ENCODE data around the gene HSPBP1.

Gene HSPBP1

GRCh38 chr19:55304279-55304978, 24.5 kb upstream of the HSPBP1 start:
- no peak for DNase-seq

GRCh38 chr19:55303477-55303876, 23.6 kb upstream of the HSPBP1 start:
- no peak for DNase-seq

DNA sequence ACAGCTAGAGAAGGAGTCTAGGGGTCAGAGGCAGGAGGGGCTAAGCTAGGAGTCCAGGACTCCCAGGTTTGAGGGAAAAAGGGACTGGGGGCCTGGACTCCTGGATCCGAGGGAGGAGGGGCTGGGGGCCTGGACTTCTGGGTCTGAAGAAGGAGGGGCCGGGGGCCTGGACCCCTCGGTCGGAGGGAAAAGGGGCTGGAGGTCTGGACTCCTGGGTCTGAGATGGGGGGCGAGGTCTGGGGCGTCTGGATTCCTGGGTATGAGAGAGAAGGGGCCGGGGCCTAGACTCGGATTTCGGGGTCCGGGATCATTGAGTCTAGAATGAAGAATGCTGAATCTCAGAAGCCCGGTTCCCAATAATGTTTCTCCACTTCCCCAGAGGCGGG, 22.4 kb upstream of the HSPBP1 start:
- no peak for DNase-seq

- peak; percentile 48 for DNase-seq
Measured at GRCh38 chr19:55301459-55302317, 21.8 kb upstream of the HSPBP1 start.

DNA sequence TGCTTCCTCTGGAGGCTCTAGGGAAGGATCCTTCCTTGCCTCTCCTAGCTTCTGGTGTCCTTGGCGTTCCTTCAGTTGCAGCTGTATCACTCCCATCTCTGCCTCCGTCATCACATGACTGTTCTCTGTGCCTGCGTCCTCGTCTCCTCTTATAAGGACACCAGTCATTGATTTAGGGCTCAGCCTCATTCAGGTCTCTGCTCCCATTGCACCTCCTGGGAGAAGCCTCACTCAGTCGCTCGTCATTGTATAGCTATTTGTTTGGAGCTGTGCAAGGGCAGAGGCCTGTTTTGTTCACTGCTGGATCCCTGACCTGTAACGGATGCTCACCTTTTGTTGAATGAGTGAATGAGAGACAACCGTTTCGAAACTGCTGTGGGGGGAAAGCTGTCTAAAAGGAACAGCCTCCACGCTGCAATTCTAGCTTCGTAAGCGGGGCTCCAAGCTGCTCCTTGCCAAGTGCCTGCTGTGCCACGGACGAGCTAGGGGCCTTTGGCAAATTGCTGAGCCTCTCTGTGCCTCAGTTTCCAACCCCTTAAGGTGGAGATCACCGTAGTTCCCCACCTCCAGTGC, 21.1 kb upstream of the HSPBP1 start:
- no peak for DNase-seq

GRCh38 chr19:55299991-55300390, 20.1 kb upstream of the HSPBP1 start:
- no peak for DNase-seq

DNA sequence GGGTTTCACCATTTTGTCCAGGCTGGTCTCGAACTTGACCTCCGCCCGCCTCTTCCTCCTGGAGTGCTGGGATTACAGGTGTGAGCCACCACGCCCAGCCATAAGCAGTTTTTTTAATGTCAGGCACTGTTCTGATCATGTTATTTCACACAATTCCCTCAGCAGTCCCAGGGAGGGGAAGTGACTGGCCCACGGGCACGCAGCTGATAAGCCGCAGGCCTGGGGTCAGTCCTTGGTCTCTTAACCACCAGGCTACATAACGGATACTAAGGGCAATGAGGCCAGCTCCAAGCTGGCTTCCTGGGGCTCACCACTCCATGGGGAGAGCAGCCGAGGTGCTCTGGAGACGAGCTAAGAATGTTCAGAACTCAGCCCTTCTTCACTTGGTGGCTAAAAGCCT, 17.4 kb upstream of the HSPBP1 start:
- no peak for DNase-seq

GRCh38 chr19:55289117-55289796, 9.3 kb upstream of the HSPBP1 start:
- no peak for DNase-seq

GRCh38 chr19:55287361-55288079, 7.6 kb upstream of the HSPBP1 start:
- DNase-seq = no peak

DNA sequence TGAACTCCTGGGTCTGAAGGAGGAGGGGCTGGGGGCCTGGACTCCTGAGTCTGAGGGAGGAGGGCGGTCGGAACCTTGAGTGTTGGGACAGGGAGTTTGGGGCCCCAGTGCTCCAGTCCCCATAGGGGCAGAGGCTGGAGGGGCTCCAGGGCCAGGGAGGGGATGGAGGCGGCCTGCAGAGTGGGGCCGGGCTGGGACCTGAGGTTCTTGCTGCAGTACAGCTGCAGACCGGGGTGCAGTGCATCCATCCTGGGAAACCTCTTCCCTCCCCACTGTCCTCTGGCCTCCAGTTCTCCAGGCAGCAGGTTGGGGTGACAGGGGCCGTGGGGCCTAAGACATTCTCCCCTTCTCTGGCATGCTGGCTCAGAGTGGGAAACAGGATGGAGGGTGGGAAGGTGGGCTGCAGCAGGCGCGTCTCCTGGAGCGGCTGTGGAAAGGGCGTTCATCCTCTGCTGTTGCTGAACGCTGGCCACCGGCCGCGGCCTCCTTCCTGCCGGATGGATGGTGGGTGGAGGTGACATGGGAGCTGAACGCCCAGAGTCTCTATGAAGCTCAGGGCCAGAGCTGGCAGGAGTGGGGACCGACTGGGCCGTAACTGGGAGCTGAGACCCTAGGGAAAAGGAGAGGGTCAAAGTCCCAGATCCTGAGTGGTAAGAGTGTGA, 5.5 kb upstream of the HSPBP1 start:
- DNase-seq = no peak

GRCh38 chr19:55284405-55285058, 4.6 kb upstream of the HSPBP1 start:
- no peak for DNase-seq

DNA sequence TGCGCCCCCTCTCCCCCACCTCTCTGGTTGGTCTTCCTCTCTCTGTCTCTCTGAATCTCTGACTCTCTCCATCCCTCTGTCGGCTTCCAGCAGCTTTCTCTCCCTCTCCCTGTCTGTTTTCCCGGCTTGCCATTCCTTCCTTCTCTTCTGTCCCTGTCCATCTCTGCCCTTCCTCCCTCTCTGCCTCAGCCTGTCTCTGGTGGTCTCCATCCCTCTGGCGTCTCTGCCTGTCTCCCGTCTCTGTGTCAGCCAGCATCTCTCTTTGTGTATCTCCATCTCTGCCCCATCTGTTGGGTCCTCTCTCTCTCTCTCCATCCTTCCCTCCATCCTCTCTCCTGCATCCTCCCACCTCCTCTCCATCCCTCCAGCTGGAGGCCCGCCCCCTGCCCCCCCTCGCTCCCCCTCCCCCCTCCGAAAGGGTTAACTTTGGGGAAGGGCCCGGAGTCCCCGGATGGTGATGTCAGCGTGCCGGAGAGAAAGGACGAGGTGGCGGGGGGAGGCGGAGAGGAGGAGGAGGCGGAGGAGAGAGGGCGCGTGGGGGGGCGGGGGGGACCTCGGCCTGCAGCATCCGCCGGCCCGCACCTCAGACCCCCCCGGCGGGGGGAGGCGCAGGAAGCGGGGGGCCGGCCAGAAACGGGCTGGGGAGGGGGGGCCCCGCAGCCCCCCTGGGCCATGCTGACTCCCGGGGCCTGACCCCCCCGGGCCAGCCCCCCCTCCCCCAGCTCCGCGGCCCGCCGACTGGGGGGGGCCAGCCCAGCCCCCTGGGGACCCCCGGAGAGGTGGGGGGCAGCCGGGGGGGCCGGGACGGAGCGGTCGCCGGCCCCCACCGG, 3.9 kb upstream of the HSPBP1 start, which contains the start of gene BRSK1:
Gene BRSK1 (plus strand): TSS at position 450 of the 830 bp plus-strand sequence. CDS start 446 bp downstream, outside the sequence.
- DNase-seq = peak; percentile 21

- no peak for DNase-seq
Measured at GRCh38 chr19:55279340-55279739, 570 bp downstream of the HSPBP1 start.

DNA sequence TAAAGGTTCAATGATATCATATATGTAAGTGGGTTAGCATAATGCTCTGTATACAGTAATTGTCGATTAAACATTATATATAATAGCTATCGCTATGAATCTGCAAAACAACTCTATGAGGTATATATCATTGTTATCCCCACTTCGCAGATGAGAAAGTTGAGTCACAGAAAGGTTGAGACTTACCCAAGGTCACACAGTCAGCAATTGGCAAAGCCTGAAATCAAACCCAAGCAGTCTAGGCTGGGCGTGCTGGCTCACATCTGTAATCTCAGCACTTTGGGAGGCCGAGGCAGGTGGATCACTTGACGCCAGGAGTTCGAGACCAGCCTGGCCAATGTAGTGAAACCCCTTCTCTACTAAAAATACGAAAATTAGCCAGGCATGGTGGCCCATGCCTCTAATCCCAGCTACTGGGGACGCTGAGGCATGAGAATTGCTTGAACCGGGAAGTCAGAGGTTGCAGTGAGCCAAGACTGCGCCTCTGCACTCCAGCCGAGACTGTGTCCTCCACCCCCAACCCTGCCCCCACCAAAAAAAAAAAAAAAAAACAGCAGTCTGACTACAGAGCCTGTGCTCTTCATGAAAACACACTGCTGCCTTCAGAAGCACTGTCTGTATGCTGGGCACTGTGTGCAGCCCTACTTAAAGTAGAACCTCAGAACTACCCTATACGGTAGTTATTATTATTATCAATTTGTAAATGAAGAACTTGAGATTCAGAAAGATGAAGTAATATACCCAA, 1.3 kb downstream of the HSPBP1 start:
- DNase-seq = no peak

GRCh38 chr19:55277494-55277893, 2.4 kb downstream of the HSPBP1 start:
- no peak for DNase-seq

- DNase-seq = no peak
Measured at GRCh38 chr19:55276720-55277430, 3.0 kb downstream of the HSPBP1 start.

DNA sequence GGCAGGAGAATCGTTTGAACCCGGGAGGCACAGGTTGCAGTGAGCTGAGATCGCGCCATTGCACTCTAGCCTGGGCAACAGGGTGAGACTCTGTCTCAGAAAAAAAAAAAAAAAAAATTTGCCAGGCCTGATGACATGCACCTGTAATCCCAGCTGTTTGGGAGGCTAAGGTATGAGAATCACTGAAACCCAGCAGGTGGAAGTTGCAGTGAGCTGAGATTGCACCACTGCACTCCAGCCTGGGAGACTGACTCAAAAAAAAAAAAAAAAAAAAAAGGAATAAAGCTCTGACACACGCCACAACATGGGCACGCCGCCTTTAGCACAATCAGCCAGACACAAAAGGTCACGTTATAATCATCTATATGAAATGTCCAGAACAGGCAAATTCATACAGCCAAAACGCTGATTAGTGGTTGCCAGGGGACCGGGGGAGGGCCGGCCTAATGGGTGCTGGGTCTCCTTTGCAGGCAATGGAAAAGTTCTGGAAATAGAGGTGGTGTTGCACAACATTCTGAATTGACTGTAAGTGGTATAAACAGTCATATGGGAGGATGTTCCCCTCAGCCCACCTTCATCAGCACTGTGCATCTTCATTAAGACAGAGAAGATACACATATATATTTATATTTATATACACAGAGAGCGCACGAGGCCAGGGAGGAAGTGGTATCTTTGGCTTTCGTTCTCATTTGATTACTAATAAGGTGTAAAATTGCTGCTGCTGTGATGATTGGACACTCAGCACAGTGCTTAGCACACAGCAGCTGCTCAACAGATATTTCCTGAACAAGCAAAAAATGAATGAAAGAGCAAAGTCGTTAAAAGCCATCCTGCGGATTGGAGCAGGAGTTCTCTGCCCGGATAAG, 3.8 kb downstream of the HSPBP1 start:
- DNase-seq = no peak

All from NCI-H187 treated with DMSO at 0.1 percent for 48 hours (cell line).